NCI-H187 (cell line): ENCODE measurements around the gene KANSL1.

ENCODE experiments used
- DNase-seq, 2 experiments: peaks; one replicate each; lab custom pipeline; 2025; lab: John Stamatoyannopoulos, UW

Gene KANSL1

DNA sequence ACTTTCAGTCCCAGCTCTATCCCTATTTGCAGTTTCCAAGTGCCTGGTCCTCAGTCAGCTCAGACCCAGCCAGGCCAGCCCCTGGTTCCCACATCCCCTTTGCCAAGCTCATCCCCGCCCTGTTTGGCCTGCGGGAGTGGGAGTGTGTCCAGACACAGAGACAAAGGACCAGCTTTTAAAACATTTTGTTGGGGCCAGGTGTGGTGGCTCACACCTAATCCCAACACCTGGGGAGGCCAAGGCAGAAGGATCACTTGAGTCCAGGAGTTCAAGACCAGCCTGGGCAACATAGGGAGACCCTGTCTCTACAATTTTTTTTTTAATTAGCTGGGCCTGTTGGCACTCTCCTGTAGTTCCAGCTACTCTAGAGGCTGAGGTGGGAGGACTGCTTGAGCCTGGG is 192.5 kb downstream of the KANSL1 start:
- no peak for DNase-seq

- no peak for DNase-seq
Measured at GRCh38 chr17:46000292-46000691, 192.9 kb downstream of the KANSL1 start.

GRCh38 chr17:45999900-46000290 is 193.3 kb downstream of the KANSL1 start:
- no peak for DNase-seq

DNA sequence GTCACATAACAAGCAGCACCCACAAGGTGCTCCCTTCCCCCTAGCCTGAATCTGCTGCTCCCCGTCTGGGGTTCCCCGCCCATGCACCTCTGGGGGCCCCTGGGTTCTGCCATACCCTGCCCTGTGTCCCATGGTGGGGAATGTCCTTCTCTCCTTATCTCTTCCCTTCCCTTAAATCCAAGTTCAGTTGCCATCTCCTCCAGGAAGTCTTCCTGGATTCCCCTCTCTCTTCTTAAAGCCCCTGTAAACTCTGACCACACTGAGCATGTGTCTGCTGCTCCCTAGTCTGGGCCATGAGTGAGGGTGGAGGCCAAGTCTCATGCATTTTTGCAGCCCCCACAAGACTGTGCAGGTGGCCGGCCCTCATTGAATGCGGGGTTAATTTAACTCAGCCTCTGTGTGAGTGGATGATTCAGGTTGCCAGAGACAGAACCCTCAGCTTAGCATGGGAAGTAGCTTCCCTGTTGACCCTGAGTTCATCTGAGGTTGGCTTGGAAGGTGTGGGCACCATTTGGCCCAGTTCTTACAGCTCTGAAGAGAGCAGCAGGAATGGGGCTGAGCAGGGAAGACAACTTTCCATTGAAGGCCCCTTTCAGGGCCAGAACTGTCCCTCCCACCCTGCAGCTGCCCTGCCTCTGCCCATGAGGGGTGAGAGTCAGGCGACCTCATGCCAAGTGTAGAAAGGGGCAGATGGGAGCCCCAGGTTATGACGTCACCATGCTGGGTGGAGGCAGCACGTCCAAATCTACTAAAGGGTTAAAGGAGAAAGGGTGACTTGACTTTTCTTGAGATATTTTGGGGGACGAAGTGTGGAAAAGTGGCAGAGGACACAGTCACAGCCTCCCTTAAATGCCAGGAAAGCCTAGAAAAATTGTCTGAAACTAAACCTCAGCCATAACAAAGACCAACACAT is 194.0 kb downstream of the KANSL1 start, which contains the start of gene STH:
STH (plus strand) TSS at position 264 of the 913 bp plus-strand sequence; CDS start at position 294, 30 bp downstream.
- DNase-seq = no peak

- DNase-seq = no peak
Measured at GRCh38 chr17:45997624-45998023, 195.6 kb downstream of the KANSL1 start.

- no peak for DNase-seq
Measured at GRCh38 chr17:45997166-45997565, 196.1 kb downstream of the KANSL1 start.

DNA sequence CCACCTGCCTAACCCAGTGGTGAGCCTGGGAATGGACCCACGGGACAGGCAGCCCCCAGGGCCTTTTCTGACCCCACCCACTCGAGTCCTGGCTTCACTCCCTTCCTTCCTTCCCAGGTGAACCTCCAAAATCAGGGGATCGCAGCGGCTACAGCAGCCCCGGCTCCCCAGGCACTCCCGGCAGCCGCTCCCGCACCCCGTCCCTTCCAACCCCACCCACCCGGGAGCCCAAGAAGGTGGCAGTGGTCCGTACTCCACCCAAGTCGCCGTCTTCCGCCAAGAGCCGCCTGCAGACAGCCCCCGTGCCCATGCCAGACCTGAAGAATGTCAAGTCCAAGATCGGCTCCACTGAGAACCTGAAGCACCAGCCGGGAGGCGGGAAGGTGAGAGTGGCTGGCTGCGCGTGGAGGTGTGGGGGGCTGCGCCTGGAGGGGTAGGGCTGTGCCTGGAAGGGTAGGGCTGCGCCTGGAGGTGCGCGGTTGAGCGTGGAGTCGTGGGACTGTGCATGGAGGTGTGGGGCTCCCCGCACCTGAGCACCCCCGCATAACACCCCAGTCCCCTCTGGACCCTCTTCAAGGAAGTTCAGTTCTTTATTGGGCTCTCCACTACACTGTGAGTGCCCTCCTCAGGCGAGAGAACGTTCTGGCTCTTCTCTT is 196.8 kb downstream of the KANSL1 start:
- no peak for DNase-seq

GRCh38 chr17:45995627-45996270 is 197.5 kb downstream of the KANSL1 start:
- DNase-seq = no peak

DNA sequence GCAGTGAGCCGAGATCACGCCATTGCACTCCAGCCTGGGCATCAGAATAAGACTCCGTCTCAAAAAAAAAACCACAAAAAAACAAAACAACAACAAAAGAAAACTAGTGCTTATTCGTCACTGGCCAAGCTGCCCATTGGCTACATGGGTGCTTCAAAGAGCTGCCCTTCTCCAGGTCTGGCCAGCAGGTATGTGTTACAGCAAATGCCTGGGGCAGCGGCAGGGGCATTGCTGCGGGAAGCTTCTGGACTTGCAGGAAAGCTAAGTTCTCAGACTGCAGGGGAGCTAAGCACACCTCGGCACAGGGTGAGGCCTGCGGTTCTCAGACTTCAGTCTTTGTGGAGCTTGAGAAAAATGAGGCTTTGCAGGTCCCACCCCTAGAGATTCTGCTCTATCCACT is 198.2 kb downstream of the KANSL1 start:
- no peak for DNase-seq

DNA sequence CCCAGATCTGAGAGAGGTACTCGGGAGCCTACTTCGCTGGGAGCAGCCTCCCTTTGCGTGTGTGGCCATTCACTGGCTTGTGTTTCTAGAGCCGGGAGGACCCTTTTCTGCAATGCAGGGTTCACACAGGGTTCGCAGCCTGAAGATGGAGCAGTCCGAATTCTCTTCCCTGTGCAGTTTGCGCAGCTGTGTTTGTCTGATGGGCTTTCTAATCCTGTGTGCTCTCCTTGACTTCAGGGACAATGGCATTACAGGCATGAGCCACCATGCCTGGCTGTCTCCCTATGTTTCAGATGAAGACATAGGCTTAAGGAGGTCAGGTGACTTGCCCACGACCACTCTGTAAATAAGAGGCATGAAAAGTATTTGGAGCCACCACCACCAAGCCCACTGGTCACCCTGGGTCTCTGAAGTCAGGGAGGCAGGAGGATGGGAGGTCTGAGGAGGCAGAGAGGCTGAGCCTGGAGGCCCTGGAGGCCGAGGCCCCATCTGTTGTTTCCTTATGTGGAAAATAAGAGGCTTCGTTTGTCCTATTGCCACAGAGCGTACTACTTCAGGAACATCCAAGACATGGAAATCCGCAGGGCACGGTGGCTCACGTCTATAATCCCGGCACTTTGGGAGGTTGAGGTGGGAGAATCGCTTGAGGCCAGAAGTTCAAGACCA is 199.1 kb downstream of the KANSL1 start:
- DNase-seq = no peak

DNA sequence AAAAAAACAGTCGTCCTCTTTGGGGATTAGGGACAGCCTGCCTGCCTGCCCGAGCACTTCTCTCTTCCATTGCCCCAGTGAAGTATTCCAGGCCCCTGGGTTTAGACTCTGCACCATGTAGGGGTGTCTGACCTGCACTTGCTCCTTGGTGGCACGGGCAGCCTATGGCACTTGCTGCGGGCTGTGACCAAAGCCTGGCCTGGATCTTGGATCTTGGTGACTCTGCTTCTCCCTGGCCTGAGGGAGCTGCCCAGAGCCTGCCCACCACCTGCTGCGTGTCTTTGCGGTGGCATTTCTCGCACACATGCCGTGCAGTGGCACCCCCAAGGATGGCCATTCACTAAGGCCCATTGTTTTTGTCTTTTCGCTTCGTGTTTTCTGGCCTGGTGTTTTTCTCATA is 200.3 kb downstream of the KANSL1 start:
- DNase-seq = no peak

GRCh38 chr17:45992175-45992574 is 201.1 kb downstream of the KANSL1 start:
- no peak for DNase-seq

GRCh38 chr17:45991341-45991740 is 201.9 kb downstream of the KANSL1 start:
- no peak for DNase-seq

- no peak for DNase-seq
Measured at GRCh38 chr17:45990886-45991285, 202.3 kb downstream of the KANSL1 start.

DNA sequence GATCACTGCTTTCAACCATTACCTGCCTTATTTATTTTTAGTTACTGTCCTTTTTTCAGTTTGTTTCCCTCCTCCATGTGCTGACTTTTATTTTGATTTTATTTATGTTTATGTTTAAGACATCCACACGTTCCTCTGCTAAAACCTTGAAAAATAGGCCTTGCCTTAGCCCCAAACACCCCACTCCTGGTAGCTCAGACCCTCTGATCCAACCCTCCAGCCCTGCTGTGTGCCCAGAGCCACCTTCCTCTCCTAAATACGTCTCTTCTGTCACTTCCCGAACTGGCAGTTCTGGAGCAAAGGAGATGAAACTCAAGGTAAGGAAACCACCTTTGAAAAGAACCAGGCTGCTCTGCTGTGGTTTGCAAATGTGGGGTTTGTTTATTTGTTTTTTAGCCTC is 203.5 kb downstream of the KANSL1 start:
- DNase-seq = no peak

DNA sequence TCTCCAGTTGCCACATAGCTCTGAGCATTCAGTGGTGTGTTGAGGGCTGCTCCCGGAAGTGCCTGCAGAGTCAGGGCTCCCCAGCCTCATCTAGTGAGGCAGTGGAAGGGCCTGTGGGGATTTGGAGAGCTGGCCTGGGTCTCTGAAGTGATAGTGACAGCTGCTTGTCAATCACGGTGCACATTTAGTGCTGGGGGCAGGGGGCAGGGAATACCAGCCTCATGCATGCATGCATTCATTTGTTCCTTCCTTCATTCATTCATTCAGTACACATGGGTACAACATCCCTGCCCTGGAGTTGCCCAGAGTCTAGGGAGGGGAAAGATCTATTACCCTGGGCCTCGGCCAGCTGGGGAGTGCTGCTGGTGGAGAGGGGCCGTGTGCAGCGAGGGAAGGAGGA is 205.5 kb downstream of the KANSL1 start:
- DNase-seq = no peak

DNA sequence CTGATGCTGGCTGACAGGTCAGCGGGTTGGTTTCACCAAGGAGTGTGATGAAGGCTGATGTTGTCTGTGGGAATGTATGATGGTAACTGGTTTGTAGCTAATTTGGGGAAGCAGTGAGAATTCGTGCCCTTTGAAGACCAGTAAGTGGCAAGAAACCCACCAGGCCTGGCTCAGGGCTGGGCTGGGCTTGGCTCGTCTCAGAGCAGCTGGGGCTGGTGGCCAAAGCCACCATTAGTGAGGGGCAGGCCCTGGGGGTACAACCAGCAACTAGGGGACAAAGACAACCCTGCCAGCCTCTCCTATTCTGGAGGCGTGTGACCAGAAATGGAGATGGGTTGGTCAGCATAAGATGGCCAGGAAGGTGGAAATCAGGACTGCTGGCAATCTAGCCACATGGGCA is 207.2 kb downstream of the KANSL1 start:
- no peak for DNase-seq

GRCh38 chr17:45985447-45985846 is 207.8 kb downstream of the KANSL1 start:
- no peak for DNase-seq

DNA sequence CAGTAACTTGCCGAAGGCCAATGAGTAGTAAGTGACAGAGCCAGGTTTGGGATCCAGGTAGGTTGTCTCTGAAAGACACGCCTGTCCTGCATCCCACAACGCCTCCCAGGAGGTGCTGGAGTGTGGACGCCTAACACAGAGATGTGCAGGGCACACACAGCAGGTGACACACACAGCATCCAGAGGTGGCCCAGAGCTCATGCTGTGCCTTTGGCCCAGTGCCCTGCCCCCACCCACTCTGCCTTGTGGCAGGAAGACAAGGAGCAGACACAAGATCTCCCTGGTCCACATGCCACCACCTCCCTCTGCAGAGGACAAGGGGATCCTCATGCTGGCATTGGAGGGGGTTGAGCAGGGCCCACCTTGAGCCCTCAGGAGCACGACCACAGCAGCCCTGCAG is 208.9 kb downstream of the KANSL1 start:
- no peak for DNase-seq

GRCh38 chr17:45983614-45984310 is 209.5 kb downstream of the KANSL1 start:
- no peak for DNase-seq

DNA sequence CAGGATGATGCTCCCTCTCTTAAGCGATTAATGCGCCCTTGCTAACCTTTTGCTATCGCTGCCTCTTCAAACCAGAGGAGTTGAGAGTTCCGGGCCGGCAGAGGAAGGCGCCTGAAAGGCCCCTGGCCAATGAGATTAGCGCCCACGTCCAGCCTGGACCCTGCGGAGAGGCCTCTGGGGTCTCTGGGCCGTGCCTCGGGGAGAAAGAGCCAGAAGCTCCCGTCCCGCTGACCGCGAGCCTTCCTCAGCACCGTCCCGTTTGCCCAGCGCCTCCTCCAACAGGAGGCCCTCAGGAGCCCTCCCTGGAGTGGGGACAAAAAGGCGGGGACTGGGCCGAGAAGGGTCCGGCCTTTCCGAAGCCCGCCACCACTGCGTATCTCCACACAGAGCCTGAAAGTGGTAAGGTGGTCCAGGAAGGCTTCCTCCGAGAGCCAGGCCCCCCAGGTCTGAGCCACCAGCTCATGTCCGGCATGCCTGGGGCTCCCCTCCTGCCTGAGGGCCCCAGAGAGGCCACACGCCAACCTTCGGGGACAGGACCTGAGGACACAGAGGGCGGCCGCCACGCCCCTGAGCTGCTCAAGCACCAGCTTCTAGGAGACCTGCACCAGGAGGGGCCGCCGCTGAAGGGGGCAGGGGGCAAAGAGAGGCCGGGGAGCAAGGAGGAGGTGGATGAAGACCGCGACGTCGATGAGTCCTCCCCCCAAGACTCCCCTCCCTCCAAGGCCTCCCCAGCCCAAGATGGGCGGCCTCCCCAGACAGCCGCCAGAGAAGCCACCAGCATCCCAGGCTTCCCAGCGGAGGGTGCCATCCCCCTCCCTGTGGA is 210.2 kb downstream of the KANSL1 start:
- DNase-seq = no peak
